GM12892 (cell line): ENCODE data around the gene CTDSPL2.
A peak's percentile ranks its signal among the peaks of the same experiment; 100 is the strongest.
"Not testable (repeated sequence)": the region's sequence is repeated elsewhere in the genome, so short reads cannot be mapped to it uniquely, and the experiment has no call there.

ENCODE experiments used
- DNase-seq: peaks from one replicate; pipeline ENCODE4 v3.0.0; 2011; ENCODE audit not compliant: insufficient read length
- FAIRE-seq: peaks from 2 replicates; lab custom pipeline; 2011; peaks lifted over from hg19 to GRCh38; lab: Jason Lieb, UNC
- POLR2A ChIP-seq: IDR thresholded peaks from 2 replicates; pipeline ENCODE4 v1.6.1; 2011; ENCODE audit warnings: low read depth, low read length, control low read depth
- POLR2AphosphoS5 ChIP-seq: IDR thresholded peaks from 2 replicates; pipeline ENCODE4 v1.6.1; 2011; ENCODE audit warnings: low read depth, low read length, control low read depth
- TAF1 ChIP-seq: IDR thresholded peaks from 2 replicates; pipeline ENCODE4 v1.6.1; 2011; ENCODE audit warnings: low read depth, mild to moderate bottlenecking, control low read depth, low read length, borderline replicate concordance

The CTDSPL2 gene

DNA sequence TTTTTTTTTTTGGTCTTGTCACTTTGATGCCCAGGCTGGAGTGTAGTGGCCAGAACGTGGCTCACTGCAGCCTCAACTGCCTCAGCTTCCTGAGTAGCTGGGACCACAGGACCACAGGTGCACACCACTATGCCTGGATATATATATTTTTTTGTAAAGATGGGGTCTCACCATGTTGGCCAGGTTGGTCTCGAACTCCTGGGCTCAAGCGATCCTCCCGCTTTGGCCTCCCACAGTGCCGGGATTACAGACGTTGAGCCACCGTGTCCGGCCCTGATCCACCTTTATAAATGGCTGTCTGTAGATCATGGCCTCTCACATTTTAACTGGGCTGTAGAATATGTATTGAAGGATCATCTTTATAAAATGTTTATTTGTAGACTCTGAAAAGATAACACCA is 107.7 kb downstream of the CTDSPL2 start:
- TF ChIP-seq POLR2AphosphoS5: no peak
- TF ChIP-seq TAF1: no peak
- TF ChIP-seq POLR2A: no peak
- DNase-seq (no peak), FAIRE-seq (no peak)

DNA sequence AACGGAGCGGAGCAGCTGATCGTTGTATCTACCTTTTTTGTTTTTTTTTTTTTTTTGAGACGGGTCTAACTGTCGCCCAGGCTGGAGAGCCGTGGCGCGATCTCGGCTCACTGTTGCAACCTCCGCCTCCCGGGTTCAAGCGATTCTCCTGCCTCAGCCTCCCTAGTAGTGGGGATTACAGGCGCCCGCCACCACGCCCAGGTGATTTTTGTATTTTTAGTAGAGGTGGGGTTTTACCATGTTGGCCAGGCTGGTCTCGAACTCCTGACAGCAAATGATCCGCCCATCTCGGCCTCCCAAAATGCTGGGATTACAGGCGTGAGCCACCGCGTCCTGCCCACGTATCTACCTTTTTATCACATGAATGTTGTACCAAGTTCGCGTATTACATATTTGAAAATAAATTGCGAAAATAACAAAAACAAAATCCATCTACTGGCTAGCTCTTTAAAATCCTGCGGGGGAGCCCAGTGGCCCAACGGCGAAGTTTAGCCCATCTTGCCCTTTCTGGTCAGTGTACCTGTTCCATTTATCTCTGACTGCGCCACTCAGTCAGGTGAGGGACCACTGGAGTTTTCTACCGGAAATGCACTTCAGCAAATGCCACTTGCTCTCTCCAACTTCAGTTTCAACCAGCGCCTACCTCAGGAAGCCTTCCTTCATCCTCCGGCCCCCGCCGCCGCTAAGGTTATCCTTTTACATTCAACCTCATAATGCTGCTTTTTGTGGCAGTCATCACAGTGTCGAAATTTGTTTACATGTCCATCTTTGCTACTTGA is 108.3 kb downstream of the CTDSPL2 start:
- peak; percentile 19 for DNase-seq
- FAIRE-seq: no peak
- TF ChIP-seq POLR2A (no peak), TAF1 (no peak), POLR2AphosphoS5 (no peak)

DNA sequence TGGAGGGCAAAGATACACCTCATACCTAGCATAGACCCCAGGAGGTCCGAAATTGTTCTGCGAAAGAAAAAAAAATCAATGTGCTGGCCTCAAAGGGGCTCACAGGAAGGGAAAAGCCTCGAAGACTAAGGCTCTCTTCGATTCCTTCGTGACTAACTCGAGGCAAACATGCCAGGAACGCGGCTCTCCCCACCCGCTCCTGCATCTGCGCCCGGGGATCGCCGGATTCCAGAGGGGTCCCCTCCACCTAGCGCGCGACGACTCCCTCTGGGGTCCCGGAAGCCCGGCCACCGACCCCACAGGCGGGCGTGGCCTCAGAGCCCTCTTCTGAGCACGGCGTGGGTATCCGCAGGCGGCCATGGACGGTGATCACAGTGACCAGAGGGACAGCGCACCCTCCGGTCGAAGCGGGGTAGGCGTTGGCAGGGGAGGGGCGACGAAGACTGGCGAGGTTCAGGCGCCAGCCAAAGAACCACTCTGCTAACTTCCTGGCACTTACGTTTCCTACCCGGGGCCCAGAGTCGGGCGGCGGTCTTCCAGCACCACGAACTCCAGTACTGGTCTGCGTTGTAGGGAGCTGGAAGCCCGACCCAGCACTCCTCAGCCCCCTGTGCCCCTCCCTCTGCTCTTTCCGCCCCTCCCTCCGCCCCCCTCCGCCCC is 109.0 kb downstream of the CTDSPL2 start:
- TF ChIP-seq POLR2AphosphoS5 (peak; percentile 14), POLR2A (peak; percentile 70; the same call in 1 of the 2 replicates), TAF1 (no peak; the same call in 1 of the 2 replicates)
- DNase-seq: no peak
- no peak for FAIRE-seq

GRCh38 chr15:44536962-44537734 is 109.7 kb downstream of the CTDSPL2 start, which contains the start of gene EIF3J:
TSS of gene EIF3J (plus strand) at chr15:44537147. CDS start at chr15:44537195, 48 bp downstream.
- TF ChIP-seq POLR2AphosphoS5 (peak; percentile 86), TAF1 (peak; percentile 85), POLR2A (peak; percentile 94)
- DNase-seq: peak; percentile 87
- FAIRE-seq: peak; percentile 97

DNA sequence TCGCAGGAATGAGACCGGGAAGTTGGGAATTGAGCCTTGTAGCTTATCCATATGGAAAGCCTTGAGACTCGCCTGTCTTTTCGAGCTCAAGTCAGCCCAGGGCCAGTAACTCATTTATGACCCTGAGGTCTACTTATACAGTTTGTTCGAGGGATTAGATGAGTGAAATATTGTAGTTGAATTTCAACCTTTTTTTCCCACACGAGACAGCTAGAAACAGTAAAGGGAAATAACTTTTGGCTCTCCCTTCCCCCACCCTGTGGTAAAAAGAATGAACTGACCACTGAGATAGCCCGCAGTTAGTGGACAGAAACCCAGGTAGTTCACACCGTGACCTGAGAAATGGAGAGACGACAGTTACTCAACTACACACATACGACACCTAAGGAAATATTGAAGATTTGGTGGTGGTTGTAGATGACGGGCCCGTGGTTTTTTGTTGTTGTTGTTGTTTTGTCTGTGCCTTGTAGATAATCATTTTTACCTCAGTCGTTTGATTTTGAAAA is 110.4 kb downstream of the CTDSPL2 start:
- FAIRE-seq (no peak), DNase-seq (no peak)
- no peak for TF ChIP-seq POLR2AphosphoS5
- no peak for TF ChIP-seq POLR2A
- TF ChIP-seq TAF1: no peak

GRCh38 chr15:44541282-44541958 is 114.0 kb downstream of the CTDSPL2 start:
- FAIRE-seq: no peak
- no peak for DNase-seq
- no peak for TF ChIP-seq POLR2AphosphoS5
- no peak for TF ChIP-seq TAF1
- no peak for TF ChIP-seq POLR2A

- FAIRE-seq (no peak), DNase-seq (no peak)
- no peak for TF ChIP-seq TAF1
Observed at GRCh38 chr15:44542596-44542995, 115.2 kb downstream of the CTDSPL2 start.

DNA sequence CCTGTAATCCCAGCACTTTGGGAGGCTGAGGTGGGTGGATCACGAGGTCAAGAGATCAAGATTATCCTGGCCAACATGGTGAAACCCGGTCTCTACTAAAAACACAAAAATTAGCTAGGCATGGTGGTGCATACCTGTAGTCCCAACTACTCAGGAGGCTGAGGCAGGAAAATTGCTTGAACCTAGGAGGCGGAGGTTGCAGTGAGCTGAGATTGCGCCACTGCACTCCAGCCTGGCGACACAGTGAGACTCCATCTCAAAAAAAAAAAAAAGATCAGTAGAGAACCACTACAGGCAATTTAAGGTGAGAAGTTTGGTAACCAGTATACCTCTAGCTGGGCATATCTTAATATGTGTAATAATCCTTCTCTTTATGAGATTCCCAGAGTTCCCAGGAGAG is 117.3 kb downstream of the CTDSPL2 start:
- not testable (repeated sequence) for DNase-seq, FAIRE-seq

DNA sequence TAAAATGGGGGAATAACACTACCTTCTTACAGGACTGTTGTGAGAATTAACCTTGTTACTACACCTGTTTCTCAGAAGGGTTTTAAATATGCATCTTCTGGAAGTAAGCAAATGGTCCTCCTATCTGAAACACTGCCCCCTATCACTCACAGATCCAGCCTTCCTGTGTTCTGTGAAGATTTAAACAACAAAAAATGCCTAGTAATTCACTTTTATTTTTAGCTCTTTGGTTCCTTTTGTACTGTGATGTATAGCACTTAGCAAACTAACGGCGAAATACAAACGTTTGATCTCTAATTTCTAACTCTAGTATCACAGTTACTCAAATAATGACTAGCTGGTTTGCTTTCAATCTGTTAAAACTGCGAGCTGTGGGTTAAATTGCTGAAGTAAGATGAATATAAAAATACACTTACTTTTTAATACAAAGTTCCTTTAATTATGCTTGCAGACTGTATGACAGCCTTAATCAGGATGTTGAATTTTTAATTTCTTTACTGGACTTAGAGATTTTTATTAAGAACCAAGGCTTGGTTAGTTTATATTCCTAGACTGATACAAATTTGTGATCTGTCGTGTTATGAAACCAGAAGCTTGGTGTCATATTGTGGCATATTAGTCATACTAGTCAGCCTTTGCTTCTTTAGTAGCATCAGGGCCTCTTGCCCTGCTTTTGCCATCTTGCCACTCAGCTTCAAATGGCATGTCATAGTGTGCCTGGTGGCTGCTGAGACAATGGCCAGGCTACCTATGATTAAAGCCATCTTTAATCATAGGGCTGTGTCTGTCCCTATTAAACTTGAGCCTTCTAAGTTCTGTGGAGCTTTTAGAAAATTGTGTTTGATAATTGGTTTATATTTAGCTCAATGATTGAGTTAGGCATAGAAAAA is 118.7 kb downstream of the CTDSPL2 start:
- FAIRE-seq: peak; percentile 71
- TF ChIP-seq POLR2AphosphoS5: no peak
- no peak for TF ChIP-seq TAF1
- no peak for TF ChIP-seq POLR2A
- DNase-seq: no peak

- DNase-seq, FAIRE-seq: not testable (repeated sequence)
Observed at GRCh38 chr15:44549152-44549551, 121.7 kb downstream of the CTDSPL2 start.

DNA sequence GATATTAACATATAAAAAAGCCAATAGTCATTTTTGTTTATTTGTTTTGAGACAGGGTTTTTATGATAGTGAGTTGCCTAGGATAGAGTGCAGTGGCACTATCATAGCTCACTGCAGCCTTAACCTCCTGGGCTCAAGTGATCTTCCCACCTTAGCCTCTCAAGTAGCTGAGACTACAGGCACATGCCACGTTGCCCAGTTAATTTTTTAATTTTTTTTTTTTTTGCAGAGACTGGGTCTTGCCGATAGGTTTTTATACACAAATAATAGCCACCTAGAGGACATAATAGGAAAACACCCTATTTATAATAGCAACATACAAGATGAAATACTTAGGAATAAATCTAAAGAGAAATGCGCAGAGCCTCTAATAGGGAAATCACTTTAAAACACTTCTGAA is 122.8 kb downstream of the CTDSPL2 start:
- DNase-seq (no peak), FAIRE-seq (no peak)
- TF ChIP-seq POLR2AphosphoS5: no peak
- no peak for TF ChIP-seq POLR2A
- no peak for TF ChIP-seq TAF1
